ENCODE results near the gene NT5C. TPM values are rescaled to one million over a fixed set of nuclear protein-coding genes. Genes with fewer than 3 reads are reported as not detected.
"Not testable (repeated sequence)": the region's sequence is repeated elsewhere in the genome, so short reads cannot be mapped to it uniquely, and the experiment has no call there.

Gene NT5C
- total and polyA plus RNA-seq, 12 donors = 17.1 to 71.7 (median 23.6) TPM

GRCh38 chr17:75130632-75131277, 787 bp downstream of the NT5C start:
- Histone ChIP-seq H3K4me1 (peaks cover 0 to 27% (median 15%) of the 10 kb centered on the region in 9 donors), H3K27me3 (no peaks in the 10 kb centered on the region), H3K27ac (peak overlapping the region; percentile 69 to 95 (median 87)), H3K4me3 (peak overlapping the region; percentile 42 to 92 (median 72)), H3K36me3 (peaks cover 0 to 33% (median 0%) of the 10 kb centered on the region in 9 donors), H3K9me3 (no peaks in the 10 kb centered on the region)
- DNase-seq (peak in 1 of 2 donors; percentile 24), ATAC-seq (peak; percentile 49 to 71 (median 62))
- TF ChIP-seq CTCF (IDR thresholded peaks at IDR 0.05) = peak in 5 of 9 donors; percentile 28 to 51 (median 49)
- intact Hi-C loops (cut with DNase I) = no loop called here
- 15 to 21% methylated on average over 29 of the region's 29 CpGs for WGBS, 2 donors

- peak overlapping the region in 7 of 10 donors; percentile 60 to 92 (median 74) for H3K4me3 ChIP-seq
- peaks cover 0 to 29% (median 0%) of the 10 kb centered on the region in 9 donors for H3K36me3 ChIP-seq
- H3K9me3 ChIP-seq = no peaks in the 10 kb centered on the region
- ATAC-seq (no peak), DNase-seq (no peak)
- H3K27me3 ChIP-seq = no peaks in the 10 kb centered on the region
- peaks cover 0 to 29% (median 15%) of the 10 kb centered on the region in 9 donors for H3K4me1 ChIP-seq
- intact Hi-C loops (cut with DNase I) = no loop called here
- WGBS, 2 donors = 76 to 80% methylated on average over 24 of the region's 24 CpGs
- TF ChIP-seq CTCF (IDR thresholded peaks at IDR 0.05) = no peak
- H3K27ac ChIP-seq = peak overlapping the region in 5 of 10 donors; percentile 82 to 95 (median 88)
These were observed 1.4 kb downstream of the NT5C start for GRCh38 chr17:75130059-75130631.

- Histone ChIP-seq H3K9me3 (no peaks in the 10 kb centered on the region), H3K4me1 (peaks cover 0 to 35% (median 19%) of the 10 kb centered on the region in 9 donors), H3K36me3 (peaks cover 0 to 24% (median 0%) of the 10 kb centered on the region in 9 donors), H3K27me3 (no peaks in the 10 kb centered on the region), H3K27ac (no peak overlapping the region), H3K4me3 (no peak overlapping the region)
- no peak for ATAC-seq
- intact Hi-C loops (cut with DNase I) = no loop called here
- WGBS, 2 donors = 89 to 90% methylated on average over 9 of the region's 9 CpGs
- no peak for TF ChIP-seq CTCF (IDR thresholded peaks at IDR 0.05)
- DNase-seq = no peak
These were observed 2.0 kb downstream of the NT5C start for GRCh38 chr17:75129576-75129975.

- H3K4me3 ChIP-seq = no peak overlapping the region
- no peak for TF ChIP-seq CTCF (IDR thresholded peaks at IDR 0.05)
- ATAC-seq (no peak), DNase-seq (no peak)
- WGBS, 2 donors = 90% methylated on average over 33 of the region's 33 CpGs
- no peaks in the 10 kb centered on the region for H3K27me3 ChIP-seq
- H3K36me3 ChIP-seq = peaks cover 0 to 23% (median 0%) of the 10 kb centered on the region in 9 donors
- peaks cover 0 to 42% (median 26%) of the 10 kb centered on the region in 9 donors for H3K4me1 ChIP-seq
- intact Hi-C loops (cut with DNase I) = loop anchor here in 1 of 10 donors (1.0 kb wide), 1 partner anchor 12 kb away; no protein-coding TSS in a partner anchor
- no peaks in the 10 kb centered on the region for H3K9me3 ChIP-seq
- H3K27ac ChIP-seq = no peak overlapping the region
These were observed 2.6 kb downstream of the NT5C start for GRCh38 chr17:75128694-75129505.

- not testable (repeated sequence) for DNase-seq, ATAC-seq, H3K27me3 ChIP-seq, H3K27ac ChIP-seq, H3K9me3 ChIP-seq, H3K4me3 ChIP-seq
- peaks cover 0 to 23% (median 0%) of the 10 kb centered on the region in 9 donors for H3K36me3 ChIP-seq
- intact Hi-C loops (cut with DNase I) = loop anchor here in 1 of 10 donors (1.0 kb wide), 1 partner anchor 13 kb away; no protein-coding TSS in a partner anchor
- H3K4me1 ChIP-seq = peaks cover 0 to 44% (median 26%) of the 10 kb centered on the region in 9 donors
- 91 to 95% methylated on average over 5 of the region's 5 CpGs for WGBS, 2 donors
These were observed 3.6 kb downstream of the NT5C start for GRCh38 chr17:75127936-75128335.
